ENCODE data around the gene BSCL2. TPM values are rescaled to one million over a fixed set of nuclear protein-coding genes. Genes with fewer than 3 reads are reported as not detected.
A peak's percentile ranks its signal among the peaks of the same experiment; 100 is the strongest.

The BSCL2 gene
- total RNA-seq, 1 experiment from 2014 or later: 77.4 TPM

GRCh38 chr11:62747475-62748160 is 40.4 kb upstream of the BSCL2 start:
- H2BK120ac ChIP-seq (ENCODE audit: low read depth, low read length, poor library complexity, severe bottlenecking): no peak overlapping the region
- no CpG with 5 or more reads among the region's 9 CpGs for WGBS (ENCODE audit: extremely low coverage, insufficient read length, low lambda C conversion rate)
- H3K27me3 ChIP-seq (ENCODE audit: insufficient read depth, low read length): no peaks in the 10 kb centered on the region
- peaks cover 6% of the 10 kb centered on the region for H3K79me1 ChIP-seq (ENCODE audit: insufficient read depth, low read depth, low read length, poor library complexity, severe bottlenecking)
- no peak overlapping the region for H2AFZ ChIP-seq (ENCODE audit: low read length)
- no peak overlapping the region for H4K5ac ChIP-seq (ENCODE audit: insufficient read length, low read depth, low read length)
- H4K20me1 ChIP-seq (ENCODE audit: control insufficient read depth, insufficient read depth, insufficient read length): no peaks in the 10 kb centered on the region
- no peak overlapping the region for H4K91ac ChIP-seq (ENCODE audit: insufficient read length, low read depth, low read length)
- no peak overlapping the region for H3K4ac ChIP-seq (ENCODE audit: low read depth, low read length)
- no peak overlapping the region for H2BK5ac ChIP-seq (ENCODE audit: insufficient read length, low read length)
- no peak overlapping the region for H2BK15ac ChIP-seq (ENCODE audit: low read depth, low read length)
- DNase-seq: no peak
- TF ChIP-seq CTCF (conservative IDR thresholded peaks at IDR 0.05): no peak
- no peak overlapping the region for H2AK5ac ChIP-seq (ENCODE audit: insufficient read length, low read length)
- no peak overlapping the region for H2BK20ac ChIP-seq (ENCODE audit: low read depth, low read length, poor library complexity, severe bottlenecking)
- no peaks in the 10 kb centered on the region for H3K9me3 ChIP-seq (ENCODE audit: control insufficient read depth, low read depth, low read length)
- no peak overlapping the region for H2BK12ac ChIP-seq (ENCODE audit: insufficient read length, low read depth, low read length)
- H3K23me2 ChIP-seq (ENCODE audit: insufficient read length, low read depth, low read length, poor library complexity, severe bottlenecking): no peaks in the 10 kb centered on the region
- no peak overlapping the region for H3K4me2 ChIP-seq (ENCODE audit: insufficient read depth, insufficient read length, low read length)
- no peak overlapping the region for H3K14ac ChIP-seq (ENCODE audit: insufficient read depth, low read length)
- no peak overlapping the region for H4K8ac ChIP-seq (replicated peaks; ENCODE audit: insufficient read length, low read depth, low read length)
- no peak overlapping the region for H3K27ac ChIP-seq (ENCODE audit: insufficient read length, low read depth, low read length)
- no peak overlapping the region for H3K56ac ChIP-seq (ENCODE audit: insufficient read length, low read depth, low read length)
- H3K4me1 ChIP-seq (ENCODE audit: insufficient read depth, low read length): no peaks in the 10 kb centered on the region
- no peak overlapping the region for H3T11ph ChIP-seq (ENCODE audit: low read length)
- no peak overlapping the region for H3K9ac ChIP-seq (ENCODE audit: extremely low read depth, insufficient read length, low read length)
- peaks cover 10% of the 10 kb centered on the region; the same call in 1 of the 2 replicates for H3K79me2 ChIP-seq (ENCODE audit: insufficient read depth, low read length)
- Mint-ChIP-seq H3K9me3 (no peaks in the 10 kb centered on the region), H3K27ac (peak overlapping the region in 1 of 3 experiments; percentile 16; a peak in 1 of 7 replicates), H3K4me1 (peaks cover 0 to 4% of the 10 kb centered on the region in 2 experiments; a peak in 1 of 4 replicates), H3K36me3 (ENCODE audit: insufficient read depth in 1 of 3, low read depth in 3 of 3) (peaks cover 21 to 32% (median 23%) of the 10 kb centered on the region in 3 experiments), H3K27me3 (ENCODE audit: low read depth) (no peaks in the 10 kb centered on the region), H3K4me3 (no peak overlapping the region)
- H3K23ac ChIP-seq (ENCODE audit: insufficient read length, low read depth, low read length): no peak overlapping the region
- no peak overlapping the region for H3K18ac ChIP-seq (ENCODE audit: insufficient read length, low read depth, low read length)
